ENCODE measurements around the gene KIF21B.

KIF21B gene

DNA sequence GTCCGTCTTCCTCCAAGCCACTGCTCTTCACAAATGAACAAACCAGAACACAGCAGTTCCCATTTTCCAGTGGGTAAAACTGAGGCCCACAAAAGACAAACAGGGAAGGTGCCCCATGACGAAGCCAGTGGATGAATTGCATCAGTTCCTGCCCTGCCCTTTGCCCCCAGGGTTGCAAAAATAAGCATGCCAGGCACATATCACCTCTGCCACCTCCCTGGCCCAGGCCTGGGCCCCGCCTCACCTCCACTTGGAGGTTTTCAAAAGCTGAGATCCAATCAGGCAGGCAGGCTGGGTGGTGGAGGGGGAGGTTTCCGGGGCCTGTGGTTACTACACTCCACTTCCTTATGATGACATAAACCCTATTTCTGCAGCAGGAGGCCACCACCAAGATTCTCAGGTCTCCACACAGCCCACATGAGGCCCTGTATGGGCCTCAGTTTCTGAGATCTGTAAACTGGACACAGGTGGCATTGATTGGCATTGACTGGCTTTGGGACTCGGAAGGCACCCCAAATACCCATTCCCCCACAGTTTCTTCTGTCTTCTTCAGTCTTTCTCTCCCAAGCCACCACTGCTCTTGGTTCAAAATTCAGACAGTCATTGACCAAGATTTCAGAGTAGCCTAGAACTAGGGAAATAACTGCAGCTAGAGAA is 4.1 kb downstream of the KIF21B start:
- DNase-seq = no peak

DNA sequence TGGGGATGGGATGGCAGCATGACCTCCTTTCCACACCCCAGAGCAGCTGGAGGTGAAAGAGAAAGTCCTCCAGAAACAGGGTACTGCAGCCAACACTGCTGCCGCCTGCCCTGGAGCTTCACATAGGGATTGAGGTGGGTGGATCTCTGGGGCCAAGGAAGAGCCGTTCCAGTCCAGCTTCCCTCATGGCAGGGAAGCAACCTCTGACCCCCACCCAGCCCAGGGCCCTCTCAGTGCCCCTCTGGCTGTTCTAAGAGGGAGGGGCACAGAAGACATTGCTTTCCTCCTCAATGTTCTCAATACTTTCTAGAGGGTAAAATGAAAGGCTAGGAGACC is 5.7 kb downstream of the KIF21B start:
- DNase-seq = no peak

DNA sequence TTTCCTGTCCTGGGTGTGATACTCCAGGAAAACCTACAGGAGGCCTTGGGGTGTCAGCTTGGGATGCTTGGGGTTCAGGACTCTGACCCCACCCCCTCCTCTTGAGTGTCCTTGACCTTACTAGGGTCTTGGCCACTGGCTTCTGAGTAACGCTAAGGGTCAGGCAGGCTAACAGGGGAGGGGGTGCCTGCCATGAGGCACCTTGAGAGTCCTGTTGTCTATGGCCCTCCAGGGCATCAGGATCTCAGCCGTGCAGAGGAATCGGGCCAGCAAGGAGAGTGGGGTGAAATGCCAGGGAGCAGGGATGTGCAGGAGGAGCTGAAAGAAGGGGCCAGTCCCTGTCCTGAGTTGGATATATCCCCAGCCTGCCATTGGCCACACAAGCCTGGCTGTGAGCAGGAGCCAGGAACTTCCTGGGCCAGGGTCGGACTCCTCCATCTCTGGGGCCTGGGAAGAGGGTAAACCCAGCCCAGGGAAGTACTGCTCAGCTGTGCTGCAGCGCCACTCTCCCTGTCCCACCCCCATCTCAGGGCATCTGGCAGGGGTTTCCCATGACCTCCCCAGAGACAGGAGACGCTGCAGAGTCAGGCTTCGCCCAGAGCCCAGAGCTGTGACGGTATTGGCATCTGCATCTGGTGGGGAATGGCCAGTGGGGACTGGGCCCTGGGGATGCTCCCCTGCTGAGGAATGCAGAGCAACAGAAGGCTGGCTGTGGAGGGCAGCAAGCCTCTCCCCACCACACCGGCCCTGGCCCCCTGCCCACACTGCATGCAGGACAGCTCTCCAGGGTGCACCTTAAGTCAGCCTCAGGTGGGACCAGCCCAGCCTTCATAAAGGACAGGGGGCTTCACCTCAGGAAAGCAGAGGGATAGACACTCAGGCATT is 6.3 kb downstream of the KIF21B start:
- no peak for DNase-seq

DNA sequence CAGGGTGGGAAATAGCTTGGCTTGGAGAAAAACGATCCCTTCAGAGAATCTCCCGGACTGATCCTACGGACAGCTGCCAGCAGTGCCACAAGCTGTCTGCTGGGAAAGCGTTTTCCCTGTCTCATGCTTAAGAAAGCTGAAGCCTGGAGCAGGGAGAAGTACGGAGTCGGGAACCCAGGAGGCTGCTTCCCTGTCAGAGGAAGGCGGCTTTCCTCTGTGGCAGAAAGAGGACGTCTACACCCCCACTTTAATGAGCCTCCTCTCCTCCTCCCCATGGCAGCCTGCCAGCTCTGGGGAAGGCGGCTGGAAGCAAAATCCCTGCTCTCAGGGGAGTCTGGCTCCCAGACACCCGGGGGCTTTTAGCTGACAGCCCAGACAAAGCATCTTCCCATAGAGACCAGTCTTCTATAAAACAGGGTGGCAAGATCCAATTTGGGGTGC is 7.3 kb downstream of the KIF21B start:
- no peak for DNase-seq

DNA sequence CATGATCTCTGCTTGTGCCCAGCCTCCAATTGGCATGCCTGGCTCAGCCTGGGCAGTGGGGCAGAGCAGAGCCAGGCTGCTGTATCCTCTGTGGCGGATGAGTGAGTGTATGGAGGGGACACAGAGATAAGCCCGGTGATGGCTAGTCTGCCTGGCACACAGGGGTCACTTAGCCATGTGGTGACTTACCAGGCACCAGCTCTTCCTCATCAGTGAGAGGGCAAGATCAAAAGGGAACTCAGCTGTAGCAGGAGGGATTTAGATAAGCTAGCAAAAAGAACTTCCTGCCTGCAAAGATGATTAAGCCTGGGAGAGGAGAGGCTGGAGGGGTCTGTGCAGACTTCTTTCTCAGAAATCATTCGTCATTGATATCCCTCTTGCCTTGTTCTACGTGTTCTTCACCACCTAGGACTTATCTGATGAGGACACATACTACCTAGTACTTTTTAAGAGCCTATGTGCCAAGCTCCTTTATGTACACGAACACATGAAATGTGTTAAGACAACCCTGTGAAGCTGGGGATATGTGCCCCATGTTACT is 7.9 kb downstream of the KIF21B start:
- DNase-seq = no peak

DNA sequence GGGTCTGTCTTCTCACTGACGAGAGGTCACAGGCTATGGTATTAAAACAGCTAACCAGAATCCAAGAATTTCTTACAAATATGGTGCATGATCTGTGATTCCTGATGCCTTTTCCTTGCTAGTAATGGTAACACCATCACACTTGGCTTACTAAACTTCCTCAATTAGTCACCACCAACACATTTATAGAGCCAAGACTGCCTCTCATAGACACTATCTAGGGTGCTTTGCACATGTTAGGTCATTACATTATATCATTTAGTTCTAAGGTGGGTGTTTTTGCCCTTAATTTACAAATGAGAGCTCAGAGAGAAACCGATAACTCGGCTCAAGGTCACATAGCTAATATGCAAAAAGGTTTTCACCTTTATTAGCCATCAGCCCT is 8.7 kb downstream of the KIF21B start:
- DNase-seq = no peak

DNA sequence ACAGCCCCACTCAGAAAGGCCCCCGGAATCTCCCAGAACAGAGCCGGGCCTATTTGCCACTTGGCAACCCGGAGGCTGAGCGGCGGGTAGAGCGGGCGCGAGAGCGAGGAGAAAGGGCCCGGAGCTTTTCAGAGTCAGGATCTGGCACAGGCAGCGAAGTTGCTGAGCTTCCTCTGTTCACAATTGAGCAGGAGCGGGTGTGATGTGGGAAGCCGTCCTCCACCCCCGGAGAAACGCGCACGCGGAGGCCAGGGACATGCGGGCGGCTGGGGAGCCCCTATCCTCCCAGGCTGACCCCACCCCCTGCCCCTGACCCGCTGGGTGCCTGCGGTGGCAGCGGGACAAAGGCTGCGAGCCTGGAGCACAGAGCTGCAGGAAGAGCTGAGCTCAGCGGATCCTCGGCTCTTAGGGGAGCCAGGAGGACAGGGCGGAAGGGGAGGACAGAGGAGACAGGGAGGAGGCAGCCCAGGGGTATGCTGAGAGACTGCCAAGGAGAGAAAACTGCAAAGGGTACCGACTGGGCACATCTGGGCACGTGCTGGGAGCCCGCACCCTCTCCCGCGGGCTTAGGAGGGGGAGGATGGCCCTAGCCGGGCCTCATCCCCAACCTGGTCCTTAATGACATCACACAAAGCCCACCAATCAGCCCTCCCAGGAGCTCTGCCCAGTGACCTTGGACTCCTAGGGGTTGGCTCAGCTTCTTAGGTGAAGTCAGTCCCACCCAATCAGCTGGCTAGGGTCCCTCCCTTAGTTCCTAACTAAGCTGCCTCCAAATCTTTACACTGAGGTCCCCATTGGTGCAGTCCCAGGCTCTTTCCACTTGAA is 9.3 kb downstream of the KIF21B start:
- DNase-seq = no peak

DNA sequence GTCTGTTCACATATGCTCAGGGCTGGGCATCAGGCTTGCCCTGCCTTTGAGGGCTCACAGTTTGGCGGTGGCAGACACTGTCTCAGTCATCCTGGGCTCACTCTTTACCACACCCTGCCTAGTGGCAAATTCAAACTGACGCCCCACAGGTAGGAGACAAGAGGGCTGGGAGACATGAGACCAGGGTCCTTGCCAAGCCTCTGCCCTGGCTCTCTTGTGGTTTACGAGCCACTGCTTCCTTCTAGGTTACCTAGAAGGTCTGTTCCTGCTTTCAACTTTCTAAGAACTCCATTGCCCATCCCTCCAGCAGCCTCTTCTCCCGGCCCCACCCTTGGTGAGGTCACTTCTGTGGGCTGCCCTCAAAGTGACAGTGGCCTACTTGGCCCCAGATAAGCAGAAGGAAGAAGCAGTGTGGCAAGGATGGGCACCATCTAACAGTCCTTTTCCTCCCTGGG is 10.5 kb downstream of the KIF21B start:
- DNase-seq = no peak

DNA sequence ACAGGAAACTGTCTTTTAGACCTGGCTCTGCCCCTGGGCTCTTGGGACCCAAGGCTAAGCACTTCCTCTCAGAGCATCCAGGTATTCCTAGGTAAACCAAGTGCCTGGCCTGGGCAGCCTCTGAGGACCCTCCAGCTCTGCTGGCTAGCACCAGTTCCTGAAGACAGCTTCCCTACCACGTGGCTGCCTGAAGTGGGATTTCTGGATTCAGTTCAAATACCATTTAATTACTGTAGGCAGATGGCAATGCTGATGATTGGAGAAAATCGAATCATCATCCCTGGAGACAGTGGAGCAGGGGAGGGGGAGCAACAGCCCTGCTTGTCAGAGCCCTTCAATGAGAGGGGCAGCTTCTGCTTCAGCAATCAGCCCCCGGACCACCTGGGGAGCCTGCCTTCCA is 11.9 kb downstream of the KIF21B start:
- no peak for DNase-seq

DNA sequence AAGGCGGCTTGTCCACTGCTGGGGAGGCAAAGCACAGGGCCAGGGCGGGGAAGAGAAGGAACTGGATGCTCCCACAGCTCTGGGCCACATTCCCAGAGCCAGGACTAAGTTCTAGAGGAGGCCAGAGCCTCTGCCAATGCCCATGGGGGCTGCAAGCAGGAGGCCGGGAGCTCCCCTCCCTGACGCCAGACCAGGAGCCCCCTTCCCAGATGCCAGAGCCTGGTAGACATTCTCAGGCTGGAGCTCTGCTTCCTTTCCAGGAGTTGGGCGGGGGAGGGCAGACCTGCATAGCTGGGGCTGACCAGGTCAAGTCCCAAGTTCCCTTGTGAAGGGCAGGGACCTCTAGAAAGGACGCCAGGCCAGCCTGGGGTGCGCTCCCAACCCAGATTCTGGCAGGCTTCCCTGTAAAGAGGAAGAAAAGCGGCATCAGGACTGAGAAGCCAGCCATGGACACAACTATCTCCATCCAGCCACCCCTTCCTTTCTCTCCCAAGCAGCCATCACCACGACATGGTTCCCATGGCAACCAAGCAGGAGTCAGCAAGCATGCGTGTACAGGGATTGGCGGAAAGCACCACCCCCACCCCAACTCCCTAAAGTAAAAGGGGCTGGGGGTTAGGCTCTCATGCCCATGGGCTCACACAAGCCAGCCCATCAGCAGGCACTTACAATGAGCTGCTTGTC is 13.4 kb downstream of the KIF21B start:
- DNase-seq = no peak

DNA sequence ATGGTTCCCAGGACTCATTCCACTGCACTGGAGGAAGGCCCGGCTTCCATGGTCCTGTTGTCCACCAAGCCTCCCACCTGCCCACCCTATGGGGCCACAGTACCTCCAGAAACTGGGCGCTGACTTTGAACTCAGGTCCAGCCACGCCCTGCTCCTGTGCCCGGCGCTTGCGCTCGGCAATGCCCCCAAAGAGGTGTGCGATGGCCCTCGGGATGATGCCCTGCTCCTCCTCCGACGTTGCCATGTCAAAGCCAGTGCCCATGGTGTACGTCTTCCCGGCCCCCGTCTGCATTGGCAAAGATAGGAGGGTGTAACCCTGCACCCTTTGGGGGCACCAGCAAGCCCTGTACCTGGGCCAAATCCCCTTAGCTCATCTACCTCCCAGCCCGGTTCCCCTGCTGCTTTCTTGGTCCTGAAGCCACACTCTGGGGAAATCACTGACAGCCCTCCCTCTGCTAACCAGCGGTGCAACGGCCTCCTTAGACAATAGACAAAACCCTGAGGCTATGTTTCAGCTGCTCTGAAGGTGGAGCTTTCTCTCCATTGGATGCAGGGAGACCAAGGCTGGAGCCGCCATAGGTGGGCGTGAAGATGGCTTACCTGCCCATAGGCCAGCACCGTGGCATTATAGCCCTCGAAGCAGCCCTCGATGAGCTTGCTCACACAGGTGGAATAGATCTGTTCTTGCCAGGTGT is 14.7 kb downstream of the KIF21B start:
- no peak for DNase-seq

DNA sequence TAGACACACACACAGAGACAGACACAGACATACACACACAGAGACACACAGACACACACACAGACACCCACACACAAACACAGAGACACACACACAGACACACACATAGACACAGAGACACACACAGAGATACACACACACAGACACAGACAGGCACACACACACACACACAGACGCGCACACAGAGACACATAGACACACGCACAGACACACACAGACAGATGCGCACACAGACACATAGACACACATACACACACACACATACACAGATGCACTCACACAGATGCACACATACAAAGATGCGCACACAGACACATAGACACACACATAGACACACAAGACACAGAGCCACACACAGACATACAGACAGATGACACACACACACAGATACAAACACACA is 16.0 kb downstream of the KIF21B start:
- no peak for DNase-seq

DNA sequence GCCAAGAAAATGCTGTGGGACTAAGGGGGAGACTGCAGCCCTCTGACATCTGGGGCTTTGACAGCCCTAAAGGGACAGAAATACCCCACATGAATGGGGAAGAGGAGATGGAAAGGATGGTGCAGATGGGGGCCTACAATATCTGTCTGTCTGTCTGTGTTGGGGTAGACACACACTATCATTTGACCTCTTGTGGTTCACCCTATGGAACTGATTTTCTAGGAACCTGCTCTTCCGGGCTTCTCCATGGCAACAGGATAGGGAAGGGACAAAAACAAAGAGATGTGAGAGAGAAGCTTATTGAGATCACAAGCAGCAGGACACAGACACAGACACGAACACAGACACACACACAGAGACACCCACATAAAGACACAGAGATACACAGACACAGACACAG is 17.1 kb downstream of the KIF21B start:
- no peak for DNase-seq

DNA sequence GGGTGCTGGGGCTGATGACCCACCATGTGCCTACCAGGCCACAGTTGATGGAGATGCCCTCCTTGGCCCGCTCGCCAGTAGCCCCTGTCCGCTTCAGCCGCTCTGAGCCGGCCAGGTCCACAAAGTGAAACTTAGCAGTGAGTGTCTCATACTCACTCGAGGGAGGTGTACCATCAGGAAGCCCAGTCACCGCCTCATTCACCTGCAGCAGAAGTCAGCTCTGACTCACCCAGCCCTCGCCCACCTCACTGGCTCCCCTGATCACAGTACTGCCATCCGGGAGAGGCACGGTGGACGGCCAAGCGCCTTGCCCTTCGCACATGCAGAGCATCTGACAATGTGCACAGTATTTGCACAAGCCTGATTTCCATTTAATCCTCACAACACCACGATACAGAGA is 18.8 kb downstream of the KIF21B start:
- DNase-seq = no peak

DNA sequence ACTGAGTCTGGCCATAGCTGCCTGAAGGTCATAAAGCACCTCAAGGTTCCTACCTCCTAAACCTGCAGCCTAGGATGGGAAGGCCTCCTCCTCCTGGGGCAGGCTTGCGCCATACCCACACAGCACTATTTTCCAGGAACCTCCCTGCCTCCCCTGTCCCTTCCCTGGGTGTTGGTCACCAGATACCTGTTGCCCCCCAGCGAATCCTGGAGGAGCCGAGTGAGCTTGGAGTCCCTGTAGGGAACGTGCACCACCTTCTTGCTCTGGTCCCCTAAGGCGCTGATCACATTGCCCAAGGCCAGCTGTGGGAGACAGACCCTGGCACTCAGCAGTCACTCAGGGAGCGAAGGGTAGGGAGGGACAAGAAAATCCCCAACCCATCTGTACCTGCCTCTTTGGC is 19.4 kb downstream of the KIF21B start:
- DNase-seq = no peak

DNA sequence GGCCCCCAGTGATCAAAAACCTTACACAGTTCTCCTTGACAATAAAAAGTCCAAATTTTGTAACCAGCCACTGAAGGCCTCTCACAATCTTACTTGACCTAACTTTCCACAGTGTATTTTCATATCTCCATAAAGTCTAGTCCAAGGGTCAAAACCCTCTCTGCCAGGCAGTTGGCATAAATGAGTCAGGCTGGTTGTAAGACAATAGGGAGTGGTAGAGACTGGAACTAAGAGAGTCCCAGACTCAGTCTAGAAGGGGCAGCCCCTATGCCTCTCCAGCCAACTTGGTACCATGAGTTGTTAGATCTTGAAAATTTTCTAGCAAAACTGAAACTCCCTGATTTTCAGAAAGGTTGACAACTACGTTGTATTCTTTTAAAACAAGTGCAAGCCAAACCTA is 21.0 kb downstream of the KIF21B start:
- no peak for DNase-seq

DNA sequence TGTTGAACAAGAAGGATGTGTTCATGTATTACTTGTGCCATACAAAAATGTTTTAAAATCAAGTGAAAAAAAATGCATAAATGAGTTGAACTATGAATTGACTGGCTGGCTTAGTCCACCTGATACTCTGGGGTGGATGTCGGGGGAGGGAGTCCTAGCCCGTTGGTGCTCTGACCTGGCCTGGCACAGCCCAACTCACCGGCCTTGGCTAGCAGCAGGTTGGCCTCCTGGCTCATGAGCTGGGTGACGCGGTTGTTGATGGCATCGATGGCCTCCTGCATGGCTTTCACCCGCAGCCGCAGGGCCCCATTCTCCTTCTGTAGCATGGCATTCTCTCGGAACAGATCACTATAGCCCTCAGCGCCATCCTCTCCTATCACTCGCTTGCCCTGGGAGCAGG is 21.6 kb downstream of the KIF21B start:
- DNase-seq = no peak

DNA sequence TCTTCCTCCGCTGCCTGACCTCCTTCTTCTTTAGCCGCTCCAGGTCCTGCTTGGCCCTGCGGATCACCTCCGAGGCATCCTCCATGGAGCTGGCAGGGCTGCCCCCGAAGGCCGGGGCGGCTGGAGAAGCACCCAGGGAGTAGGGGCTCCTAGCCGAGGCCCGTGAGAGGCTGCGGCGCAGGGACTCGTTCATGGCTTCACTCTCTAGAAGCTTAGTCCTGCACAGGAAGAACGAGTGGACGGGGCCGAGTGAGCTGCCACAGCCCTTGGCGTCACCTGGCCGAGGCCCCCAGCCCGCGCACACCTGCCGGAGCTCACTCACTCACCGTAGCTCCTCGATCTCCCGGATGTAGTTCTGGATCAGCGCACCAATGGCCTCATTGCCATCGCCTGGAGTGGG is 23.1 kb downstream of the KIF21B start:
- no peak for DNase-seq

DNA sequence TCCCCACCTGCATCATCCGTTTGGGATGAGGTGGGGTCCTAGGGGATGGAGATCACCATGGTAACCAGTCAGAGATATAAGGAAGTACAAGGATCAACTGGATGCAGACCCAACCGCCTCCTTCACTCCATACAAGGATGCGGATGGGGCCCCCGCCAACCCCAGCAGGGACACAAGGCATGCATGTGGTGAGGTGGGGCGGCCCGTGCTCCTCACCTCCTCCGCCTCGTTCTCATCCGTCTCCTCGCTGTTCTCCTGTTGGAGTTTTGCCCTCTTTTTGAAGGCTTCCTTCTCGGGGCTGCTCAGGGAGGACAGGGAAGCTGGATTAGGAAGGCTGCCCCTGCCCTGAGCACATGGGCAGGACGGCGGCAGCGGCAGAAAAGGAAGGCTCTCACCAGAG is 23.8 kb downstream of the KIF21B start:
- no peak for DNase-seq

DNA sequence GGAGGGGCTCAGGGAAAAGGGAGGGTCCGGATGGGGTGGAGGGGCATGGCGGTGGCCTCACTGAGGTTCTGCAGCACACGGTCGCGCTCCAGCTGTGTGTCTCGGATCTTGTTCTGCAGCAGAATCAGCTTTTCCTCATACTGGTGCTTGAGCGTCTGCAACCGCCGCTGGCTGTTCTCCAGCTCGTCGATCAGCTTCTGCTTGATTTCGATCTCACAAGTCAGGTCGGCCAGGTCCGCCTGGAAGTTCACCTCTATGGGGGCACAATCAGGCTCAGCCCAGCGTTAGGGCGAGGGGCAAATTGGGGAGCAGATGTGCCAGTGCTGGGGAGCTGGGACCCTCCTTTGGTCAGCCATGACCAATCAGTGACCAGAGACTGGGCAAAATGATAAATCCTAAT is 25.2 kb downstream of the KIF21B start:
- no peak for DNase-seq

DNA sequence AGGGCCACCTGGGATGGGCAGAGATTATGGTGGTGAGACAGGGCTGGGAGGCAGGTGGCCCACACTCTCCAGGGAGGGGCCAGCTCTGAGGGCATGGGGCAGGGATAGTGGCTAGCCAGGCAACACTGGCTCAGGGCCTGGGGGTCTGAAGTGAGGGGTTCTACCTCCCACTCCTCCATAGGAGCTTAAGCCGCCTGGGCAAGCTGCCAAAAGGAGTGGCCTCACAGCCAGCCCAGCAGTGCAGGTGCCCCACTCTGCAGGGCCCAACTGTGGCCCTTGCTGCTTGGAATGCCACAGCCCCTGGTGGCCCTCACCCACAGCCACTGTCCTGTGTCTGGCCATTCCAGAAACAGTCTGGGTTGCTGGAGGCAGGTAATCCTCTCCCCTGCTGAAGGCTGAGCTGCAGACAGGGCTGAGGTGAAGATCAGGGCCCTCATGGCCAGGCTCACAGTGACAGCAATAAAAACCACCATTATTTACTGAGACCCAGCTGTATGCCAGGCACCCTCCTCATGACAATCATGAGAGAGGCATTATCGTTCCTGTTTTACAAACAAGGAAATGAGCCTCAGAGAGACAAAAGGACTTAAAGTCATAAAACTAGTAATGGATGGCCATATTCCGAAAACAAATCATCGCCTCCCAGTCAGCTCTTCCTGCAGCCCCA is 31.0 kb downstream of the KIF21B start:
- no peak for DNase-seq

Data from NCI-H187 (cell line).